CD4-positive, alpha-beta T cell treated with Interleukin-1 beta for 1 hour (primary cell): ENCODE results near the gene KCNQ1OT1.

Experiments
- DNase-seq, 2 donors: peaks; one replicate each; pipeline ENCODE4 v3.0.0-alpha.2; 2020 to 2022

Gene KCNQ1OT1

DNA sequence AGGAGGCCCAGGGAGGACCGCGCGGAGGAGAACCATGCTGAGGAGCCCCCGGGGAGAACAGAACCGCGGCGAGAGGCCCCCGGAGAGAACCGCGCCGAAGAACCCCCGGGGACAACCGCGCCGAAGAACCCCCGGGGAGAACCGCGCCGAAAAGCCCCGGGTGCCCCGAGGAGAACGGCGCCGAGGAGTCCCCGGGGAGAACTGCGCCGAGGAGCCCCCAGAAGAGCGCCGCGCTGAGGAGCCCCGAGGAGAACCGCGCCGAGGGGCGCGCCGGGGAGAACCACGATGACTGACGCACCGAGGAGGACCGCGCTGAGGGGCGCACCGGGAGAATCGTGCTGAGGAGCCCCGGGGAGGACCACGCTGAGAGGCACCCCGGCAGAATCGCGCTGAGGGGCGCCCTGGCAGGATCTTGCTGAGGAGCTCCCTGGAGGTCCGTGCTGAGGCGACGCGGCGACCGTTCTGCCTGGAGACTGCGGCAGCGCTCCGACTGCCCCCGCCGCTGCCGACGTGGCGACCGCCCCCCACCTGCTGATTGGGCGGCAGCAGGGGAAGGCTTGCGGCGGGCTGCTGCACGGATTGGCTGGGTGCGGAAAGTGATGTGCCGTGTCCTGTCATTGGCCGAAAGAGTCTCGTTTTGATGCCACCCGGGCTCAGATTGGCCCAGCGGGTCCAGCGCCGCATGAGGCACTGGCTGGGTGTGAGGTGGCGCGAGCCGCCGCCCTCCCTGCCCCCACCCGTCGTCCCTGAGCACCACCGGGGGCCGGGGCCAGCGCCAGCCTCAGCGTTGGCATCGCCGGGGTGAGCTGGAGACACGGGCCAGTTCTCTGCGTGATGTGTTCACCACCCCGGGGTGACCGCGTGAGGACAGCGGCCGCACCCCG, at the start of gene KCNQ1OT1:
KCNQ1OT1 (minus strand) TSS at position 464 of the 884 bp plus-strand sequence.
- peak; percentile 92 for DNase-seq

DNA sequence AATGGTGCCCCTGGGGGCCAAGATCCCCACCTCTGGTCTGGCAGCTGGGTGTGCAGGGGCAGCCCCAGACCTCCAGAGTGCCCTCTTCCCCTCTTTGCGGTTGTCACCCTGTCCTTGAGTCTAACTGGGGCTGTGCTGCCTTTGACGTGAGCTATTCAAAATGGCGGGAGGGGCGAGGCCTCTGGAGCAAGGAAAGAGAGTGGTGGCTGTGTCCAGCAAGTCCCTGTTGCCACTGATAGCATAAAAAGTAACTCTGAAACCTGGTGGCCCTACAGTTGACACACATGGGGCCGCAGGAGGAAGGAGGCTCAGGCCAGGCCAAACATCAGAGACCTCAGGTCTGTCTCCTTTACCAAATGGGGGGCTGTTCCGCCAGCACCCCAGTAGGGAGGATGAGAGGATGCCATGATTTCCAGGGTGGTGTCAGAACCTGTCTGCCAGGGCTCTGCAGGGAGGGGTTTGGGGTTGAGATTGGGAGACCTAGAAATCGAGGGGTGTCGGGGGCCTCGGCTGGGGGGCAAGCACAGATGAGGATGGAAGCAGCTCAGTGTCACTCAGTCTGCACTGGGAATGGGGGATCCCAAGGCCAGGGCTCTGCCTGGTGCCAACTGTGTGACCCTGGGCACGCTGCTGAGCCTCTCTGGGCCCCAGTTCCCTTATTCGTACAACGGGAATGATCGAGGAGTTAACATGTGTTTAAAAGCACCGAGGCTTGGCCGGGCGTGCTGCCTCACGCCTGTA, 49.2 kb upstream of the KCNQ1OT1 start:
- no peak for DNase-seq

- DNase-seq = no peak
Observed at GRCh38 chr11:2748061-2748813, 48.4 kb upstream of the KCNQ1OT1 start.

GRCh38 chr11:2747248-2748027, 47.6 kb upstream of the KCNQ1OT1 start:
- no peak for DNase-seq

- no peak for DNase-seq
Observed at GRCh38 chr11:2746401-2747247, 46.8 kb upstream of the KCNQ1OT1 start.

DNA sequence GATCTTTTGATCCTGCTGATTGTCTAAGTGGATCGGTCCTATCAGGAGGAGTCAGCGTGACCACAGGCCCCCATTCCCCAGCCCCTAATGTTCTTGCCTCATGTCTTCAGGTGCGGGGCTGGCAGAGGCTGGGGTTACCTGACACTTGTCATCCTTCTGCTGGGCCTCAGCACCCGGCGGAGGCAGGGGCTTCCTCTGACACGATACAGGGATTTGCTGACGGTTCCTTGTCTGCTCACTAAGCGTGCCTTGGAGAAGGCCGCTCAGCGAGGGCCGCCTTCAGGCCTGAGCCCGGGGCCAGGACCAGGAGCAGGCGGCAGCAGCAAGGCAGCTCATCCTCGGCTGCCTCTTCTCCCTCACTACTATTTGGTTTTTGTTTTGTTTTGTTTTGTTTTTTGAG, 45.7 kb upstream of the KCNQ1OT1 start:
- DNase-seq = no peak

- no peak for DNase-seq
Observed at GRCh38 chr11:2744166-2744565, 44.4 kb upstream of the KCNQ1OT1 start.

DNA sequence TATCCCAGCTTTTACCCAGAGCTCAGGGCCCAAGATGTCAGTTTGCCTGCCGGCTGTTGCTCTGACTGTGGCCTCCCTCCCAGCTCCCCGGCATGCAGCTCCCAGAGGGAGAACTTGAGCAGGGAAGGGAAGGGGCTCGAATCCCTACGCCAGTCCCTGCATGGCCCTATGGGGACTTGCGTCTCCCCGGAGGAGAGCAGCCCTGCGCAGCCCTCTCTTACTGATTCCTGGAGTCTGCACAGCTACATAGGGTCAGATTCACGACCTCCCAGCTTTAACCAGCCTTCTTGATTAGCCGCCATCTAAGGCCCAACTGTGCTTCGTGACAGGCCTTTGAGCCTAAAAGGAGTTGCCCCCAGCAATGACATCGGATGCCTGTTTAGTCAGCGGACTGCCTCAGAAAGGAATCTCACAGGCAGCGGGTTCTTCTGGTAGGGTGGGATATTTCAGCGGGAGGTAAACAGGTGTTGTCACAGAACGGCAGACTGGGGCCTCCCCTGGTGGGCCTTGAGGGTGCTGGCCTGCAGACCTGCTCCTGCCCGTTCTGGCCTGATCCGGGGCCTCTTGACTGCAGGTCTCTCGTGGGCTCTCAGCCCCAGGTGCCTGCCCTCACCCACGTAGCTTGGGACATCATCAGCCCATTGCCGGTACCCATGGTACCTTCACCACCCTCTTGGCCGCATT, 43.8 kb upstream of the KCNQ1OT1 start:
- no peak for DNase-seq

GRCh38 chr11:2742611-2743426, 43.0 kb upstream of the KCNQ1OT1 start:
- DNase-seq = no peak

DNA sequence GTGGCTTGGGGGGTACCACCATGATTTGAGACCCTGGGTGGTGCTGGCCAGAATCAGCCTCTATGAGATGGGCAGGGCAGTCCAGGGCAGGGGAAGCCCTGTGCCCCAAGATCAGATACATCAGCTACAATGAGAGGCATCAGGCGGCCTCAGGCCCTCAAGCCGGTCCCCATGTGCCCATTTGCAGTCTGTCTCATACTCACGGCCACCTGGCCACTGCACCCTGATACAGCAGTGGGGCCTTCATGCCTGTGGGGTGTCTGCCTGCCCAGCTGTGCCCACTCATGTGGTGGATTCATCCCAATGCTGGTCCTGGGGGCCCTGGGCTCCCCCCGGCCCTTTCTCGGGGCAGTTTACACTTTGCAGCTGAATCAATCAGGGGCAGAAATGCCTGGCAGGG, 42.4 kb upstream of the KCNQ1OT1 start:
- no peak for DNase-seq

DNA sequence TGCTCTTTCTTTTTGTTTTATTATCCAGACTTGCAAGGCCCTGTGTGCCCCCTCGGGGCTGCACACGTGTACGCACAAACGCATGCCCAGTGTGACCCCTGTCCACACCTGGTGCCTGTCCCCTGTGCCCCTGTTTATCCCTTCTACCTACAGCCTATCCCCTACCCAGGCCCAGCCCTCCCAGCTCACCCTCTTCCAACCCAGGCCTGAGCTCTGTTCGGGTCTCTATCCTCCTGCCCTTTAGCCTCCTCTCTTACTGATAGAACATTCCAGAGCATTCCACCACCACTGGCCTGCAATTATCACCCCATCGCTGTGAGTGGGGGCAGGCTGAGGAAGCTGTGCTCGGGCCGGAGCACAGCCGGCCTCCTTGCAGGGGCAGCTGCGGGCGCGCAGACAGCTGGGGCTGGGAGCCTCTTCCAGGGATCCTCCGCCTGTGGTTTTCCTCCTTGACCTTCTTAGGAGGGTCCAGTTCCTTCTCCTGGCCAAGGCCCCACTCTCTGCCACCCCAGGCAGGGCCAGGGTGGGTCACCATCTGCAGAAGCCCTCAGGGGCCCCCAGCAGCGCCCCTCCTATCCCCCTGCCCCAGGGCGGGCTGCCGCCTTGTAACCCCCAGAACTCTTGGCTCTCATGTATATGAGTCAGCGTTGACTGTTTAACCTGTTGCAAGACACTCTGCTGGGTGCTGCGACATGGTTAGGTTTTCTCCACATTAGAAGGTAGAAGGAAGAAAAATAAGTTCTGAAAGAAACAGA, 41.8 kb upstream of the KCNQ1OT1 start:
- DNase-seq = no peak

DNA sequence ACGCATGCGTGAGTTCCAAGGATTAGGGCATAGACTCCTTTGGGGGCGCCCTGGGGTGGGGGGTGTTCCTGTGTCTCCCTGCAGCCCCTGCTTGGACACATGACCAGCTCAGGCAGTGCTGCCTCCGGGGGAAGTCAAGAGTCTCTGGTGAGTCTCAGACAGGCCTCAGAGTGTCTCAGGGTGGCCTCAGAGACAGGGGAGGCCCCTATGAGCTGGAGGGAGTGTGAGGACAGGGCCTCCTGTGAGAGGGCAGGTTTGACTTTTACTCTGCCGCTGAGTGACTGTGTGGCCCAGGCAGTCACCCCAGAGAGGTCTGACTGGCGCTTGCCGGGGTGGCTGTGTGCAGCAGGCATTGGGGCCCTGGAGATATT, 41.2 kb upstream of the KCNQ1OT1 start:
- no peak for DNase-seq

GRCh38 chr11:2740275-2740940, 40.6 kb upstream of the KCNQ1OT1 start:
- DNase-seq = no peak

DNA sequence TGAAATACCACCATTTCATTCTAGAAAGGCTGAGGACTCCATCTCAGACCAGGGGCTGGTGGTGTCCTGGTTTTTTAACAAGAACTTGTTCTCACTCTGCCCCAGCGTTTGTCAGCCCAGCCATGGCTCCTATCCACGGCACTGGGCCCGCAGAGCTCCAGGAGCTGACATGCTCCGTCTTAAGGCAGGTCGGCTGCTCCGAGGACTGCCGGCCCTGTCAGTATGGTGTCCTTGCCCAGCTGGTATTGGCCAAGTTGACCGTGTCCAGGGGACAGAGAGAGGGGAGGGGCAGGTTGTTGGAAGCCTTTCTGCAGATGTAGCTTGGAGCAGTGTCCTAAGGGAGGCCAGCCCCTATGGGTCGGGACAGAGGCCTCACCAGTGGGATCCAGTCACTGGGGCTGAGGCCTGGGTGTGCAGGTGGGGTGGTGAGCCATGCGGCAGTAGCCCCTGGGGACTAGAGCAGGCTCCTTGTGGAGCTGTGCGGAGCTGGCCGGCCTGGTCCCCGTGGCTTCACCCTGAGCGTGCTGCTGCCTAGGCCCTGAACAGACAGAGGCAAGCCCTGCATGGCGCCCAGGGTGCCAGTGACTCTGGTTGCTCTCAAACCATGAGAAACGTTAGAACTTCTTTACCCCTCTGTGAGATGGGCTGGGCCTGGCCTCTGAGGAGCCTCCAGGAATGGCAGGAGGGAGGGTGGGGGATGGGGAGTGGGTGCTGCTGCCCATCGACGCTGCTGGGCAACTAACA, 39.9 kb upstream of the KCNQ1OT1 start:
- DNase-seq = no peak

GRCh38 chr11:2738551-2739431, 39.0 kb upstream of the KCNQ1OT1 start:
- DNase-seq = no peak

DNA sequence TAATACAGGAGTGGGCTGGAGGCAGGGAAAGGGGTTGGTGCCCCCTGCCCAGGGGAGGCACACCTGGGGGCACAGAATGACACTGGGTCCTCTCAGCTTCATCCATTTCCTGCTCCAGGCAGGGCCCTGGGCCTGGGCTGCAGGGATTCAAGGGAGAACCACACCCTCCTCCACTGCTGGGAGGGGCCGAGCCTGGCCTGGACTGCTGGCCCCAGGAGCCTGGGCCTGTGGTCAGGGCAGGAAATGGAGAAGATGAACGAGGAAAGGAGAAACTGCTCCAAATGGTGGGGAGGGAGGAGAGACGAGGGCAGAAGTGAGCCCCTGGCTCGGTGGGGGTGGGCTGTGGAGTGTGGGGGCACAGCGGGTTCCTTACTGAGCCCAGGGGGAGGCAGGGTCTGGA, 38.1 kb upstream of the KCNQ1OT1 start:
- DNase-seq = no peak

GRCh38 chr11:2737226-2737590, 37.4 kb upstream of the KCNQ1OT1 start:
- DNase-seq = no peak
